ENCODE results near the gene AZIN2. TPM values are rescaled to one million over a fixed set of nuclear protein-coding genes. Genes with fewer than 3 reads are reported as not detected.

Gene AZIN2
- total and polyA plus RNA-seq, 9 of the 15 experiments (the other 6 are each of a cell fraction or from before 2014, with no cell fraction given) = 0.06 to 0.91 (median 0.42) TPM; not detected in 2

GRCh38 chr1:33036526-33037503, 44.1 kb upstream of the AZIN2 start, which contains the start of gene AK2 (continued):
- peak; percentile 79 for TF ChIP-seq ZNF407 (IDR thresholded peaks at IDR 0.05; ENCODE audit: low read depth)
- TF ChIP-seq EGR1 (conservative IDR thresholded peaks at IDR 0.05) = peak; percentile 95
- peak; percentile 62 for TF ChIP-seq TAF1 (IDR thresholded peaks at IDR 0.05; ENCODE audit: control insufficient read depth, extremely low read depth, insufficient read depth, low read length, severe bottlenecking)
- TF ChIP-seq ETV6 (IDR thresholded peaks at IDR 0.05; ENCODE audit: borderline replicate concordance in 1 of 2, low read depth in 2 of 2, low read length in 1 of 2) = no peak
- 0 out of 2 replicates have a peak, but pooled peaks have one; percentile 34 for TF ChIP-seq ETV6 (CRISPR knock-in tag; IDR thresholded peaks at IDR 0.05; ENCODE audit: borderline replicate concordance)
- peak; percentile 25; the same call in 1 of the 2 replicates for TF ChIP-seq NFE2 (IDR thresholded peaks at IDR 0.05; ENCODE audit: low read depth)
- no peak for TF ChIP-seq CBFA2T2 (conservative IDR thresholded peaks at IDR 0.05)
- TF ChIP-seq ZNF408 (CRISPR knock-in tag; IDR thresholded peaks at IDR 0.05; ENCODE audit: low read depth) = no peak
- peak; percentile 63 for TF ChIP-seq JUND (IDR thresholded peaks at IDR 0.05; ENCODE audit: borderline replicate concordance, low read depth, low read length)
- peak; percentile 68; the same call in 1 of the 3 replicates for TF ChIP-seq JUND (tag; IDR thresholded peaks at IDR 0.05; ENCODE audit: borderline replicate concordance, low read depth, low read length)
- peak in 1 of 2 experiments; percentile 98; a peak in 2 of 3 replicates for TF ChIP-seq CBX3 (IDR thresholded peaks at IDR 0.05; ENCODE audit: borderline replicate concordance in 1 of 2, low read length in 2 of 2)
- TF ChIP-seq NFE2L1 (tag; IDR thresholded peaks at IDR 0.05; ENCODE audit: borderline replicate concordance, low read depth) = no peak
- TF ChIP-seq, protein P1, sequence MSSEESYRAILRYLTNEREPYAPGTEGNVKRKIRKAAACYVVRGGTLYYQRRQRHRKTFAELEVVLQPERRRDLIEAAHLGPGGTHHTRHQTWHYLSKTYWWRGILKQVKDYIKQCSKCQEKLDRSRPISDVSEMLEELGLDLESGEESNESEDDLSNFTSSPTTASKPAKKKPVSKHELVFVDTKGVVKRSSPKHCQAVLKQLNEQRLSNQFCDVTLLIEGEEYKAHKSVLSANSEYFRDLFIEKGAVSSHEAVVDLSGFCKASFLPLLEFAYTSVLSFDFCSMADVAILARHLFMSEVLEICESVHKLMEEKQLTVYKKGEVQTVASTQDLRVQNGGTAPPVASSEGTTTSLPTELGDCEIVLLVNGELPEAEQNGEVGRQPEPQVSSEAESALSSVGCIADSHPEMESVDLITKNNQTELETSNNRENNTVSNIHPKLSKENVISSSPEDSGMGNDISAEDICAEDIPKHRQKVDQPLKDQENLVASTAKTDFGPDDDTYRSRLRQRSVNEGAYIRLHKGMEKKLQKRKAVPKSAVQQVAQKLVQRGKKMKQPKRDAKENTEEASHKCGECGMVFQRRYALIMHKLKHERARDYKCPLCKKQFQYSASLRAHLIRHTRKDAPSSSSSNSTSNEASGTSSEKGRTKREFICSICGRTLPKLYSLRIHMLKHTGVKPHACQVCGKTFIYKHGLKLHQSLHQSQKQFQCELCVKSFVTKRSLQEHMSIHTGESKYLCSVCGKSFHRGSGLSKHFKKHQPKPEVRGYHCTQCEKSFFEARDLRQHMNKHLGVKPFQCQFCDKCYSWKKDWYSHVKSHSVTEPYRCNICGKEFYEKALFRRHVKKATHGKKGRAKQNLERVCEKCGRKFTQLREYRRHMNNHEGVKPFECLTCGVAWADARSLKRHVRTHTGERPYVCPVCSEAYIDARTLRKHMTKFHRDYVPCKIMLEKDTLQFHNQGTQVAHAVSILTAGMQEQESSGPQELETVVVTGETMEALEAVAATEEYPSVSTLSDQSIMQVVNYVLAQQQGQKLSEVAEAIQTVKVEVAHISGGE (CRISPR knock-in tag; IDR thresholded peaks at IDR 0.05) = peak in 1 of 3 experiments; percentile 66; a peak in 1 of 6 replicates

Data from K562 (cell line).